HG03342 (cell line): ENCODE measurements around the gene HUS1.
A peak's percentile ranks its signal among the peaks of the same experiment; 100 is the strongest.
"Not testable (repeated sequence)": the region's sequence is repeated elsewhere in the genome, so short reads cannot be mapped to it uniquely, and the experiment has no call there.

Source experiments
- ATAC-seq: cut with Tn5 transposase; IDR thresholded peaks from one replicate; pipeline ENCODE4 v1.9.1; 2021; ENCODE audit warnings: mild to moderate bottlenecking, moderate library complexity; ENCODE audit not compliant: unreplicated experiment

The HUS1 gene

GRCh38 chr7:47979145-47979831 is at the start of gene HUS1:
TSS of gene HUS1 (minus strand) at chr7:47979615. CDS start at chr7:47979519, 96 bp downstream.
- ATAC-seq = peak; percentile 99

DNA sequence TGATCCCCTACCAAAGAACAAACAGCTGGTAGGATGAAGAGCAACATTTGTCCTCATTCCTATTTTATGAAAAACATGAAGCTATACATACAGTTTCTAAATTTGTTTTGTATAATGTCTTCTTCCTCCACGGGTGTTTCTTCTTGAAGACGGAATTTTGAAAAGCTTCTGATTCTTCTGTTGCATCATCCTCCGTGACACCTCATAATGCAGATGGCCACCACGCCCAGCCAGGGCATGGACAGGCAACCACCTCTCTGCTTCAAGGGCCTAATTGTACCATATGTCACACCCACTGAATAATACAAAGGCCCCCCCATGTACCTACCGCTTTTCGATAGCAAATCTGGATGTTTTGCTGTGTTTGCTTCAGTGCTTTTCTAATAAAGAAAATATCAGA is 49.5 kb upstream of the HUS1 start, which contains the start of gene SUN3:
Gene SUN3, minus strand, starts transcription at position 170 of the 400 bp plus-strand sequence. Its CDS starts 169 bp downstream, at position 1.
- no peak for ATAC-seq

DNA sequence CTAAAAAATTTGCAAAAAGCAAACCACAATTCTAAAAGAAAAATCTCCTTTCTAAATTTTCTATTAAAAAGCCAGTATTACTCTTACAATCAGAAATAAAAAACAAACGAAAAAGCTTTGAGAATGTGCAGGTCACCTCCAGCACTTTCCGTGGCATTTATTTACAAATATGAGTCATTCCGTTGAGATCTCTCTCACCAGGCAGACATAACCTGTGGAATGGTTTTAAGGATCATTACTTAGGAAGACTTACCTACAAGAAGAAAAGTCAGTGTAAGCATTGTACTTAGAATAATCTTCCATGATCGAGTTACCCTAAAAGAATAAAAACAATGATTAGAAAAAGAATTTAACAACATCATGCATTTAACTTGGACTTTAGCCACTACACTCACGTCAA is 46.2 kb upstream of the HUS1 start:
- no peak for ATAC-seq

DNA sequence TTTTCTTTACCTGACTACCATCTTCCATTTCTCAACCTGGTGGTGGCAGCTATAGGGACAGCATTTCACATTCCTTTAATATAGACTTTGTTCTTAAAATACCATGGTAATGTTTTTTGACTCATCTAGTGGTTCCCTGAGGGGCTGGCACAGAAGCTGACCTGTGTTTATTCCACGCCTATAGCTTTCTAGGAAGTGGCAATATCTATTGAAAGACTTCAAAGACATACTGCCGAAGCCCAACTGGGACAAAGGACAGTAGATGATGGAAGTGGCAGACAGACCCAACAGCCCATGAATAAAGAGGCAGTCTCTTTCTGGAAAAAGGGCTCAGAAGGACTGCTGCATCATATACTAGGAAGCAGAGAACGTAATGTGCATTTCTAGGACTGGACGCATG is 38.3 kb upstream of the HUS1 start:
- ATAC-seq = no peak

- ATAC-seq = no peak
Observed at GRCh38 chr7:48016641-48017040, 37.2 kb upstream of the HUS1 start.

GRCh38 chr7:48011951-48012350 is 32.5 kb upstream of the HUS1 start:
- ATAC-seq = no peak

GRCh38 chr7:48011323-48011722 is 31.9 kb upstream of the HUS1 start:
- ATAC-seq = no peak

- no peak for ATAC-seq
Observed at GRCh38 chr7:48009954-48010353, 30.5 kb upstream of the HUS1 start.

GRCh38 chr7:48009257-48009656 is 29.8 kb upstream of the HUS1 start:
- no peak for ATAC-seq

GRCh38 chr7:48006866-48007265 is 27.5 kb upstream of the HUS1 start:
- no peak for ATAC-seq

DNA sequence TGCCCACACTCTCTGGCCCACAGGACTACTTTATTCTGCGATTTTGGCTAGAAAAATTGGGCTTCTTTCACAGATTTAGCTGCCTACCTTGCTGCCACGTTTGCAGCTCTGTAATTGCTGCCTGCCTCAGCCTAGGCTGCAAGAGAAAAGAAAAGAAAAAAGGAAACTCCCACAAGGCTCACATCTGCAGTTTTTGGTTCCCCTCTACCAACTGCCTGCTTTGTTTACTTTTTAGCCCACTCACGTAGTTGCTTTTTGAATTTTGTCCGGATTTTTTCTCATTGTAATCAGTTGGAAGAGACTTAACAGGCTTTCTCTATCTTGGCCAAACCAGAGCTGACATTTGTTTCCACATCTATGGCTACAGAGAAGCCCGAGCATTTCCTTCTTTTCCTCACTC is 25.2 kb upstream of the HUS1 start:
- ATAC-seq = no peak

- ATAC-seq = no peak
Observed at GRCh38 chr7:48004032-48004431, 24.6 kb upstream of the HUS1 start.

DNA sequence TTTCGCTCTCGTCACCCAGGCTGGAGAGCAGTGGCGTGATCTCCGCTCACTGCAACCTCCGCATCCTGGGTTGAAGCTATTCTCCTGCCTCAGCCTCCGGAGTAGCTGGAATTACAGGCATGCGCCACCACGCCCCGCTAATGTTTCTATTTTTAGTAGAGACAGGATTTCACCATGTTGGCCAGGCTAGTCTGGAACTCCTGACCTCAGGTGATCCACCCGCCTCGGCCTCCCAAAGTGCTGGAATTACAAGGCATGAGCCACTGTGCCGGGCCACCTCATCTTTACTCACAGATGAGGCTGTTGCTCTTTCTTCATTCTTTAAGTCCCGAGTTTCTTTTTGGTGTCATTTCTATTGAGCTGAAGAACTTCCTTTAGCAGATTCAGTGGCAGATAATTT is 20.7 kb upstream of the HUS1 start:
- ATAC-seq = not testable (repeated sequence)

DNA sequence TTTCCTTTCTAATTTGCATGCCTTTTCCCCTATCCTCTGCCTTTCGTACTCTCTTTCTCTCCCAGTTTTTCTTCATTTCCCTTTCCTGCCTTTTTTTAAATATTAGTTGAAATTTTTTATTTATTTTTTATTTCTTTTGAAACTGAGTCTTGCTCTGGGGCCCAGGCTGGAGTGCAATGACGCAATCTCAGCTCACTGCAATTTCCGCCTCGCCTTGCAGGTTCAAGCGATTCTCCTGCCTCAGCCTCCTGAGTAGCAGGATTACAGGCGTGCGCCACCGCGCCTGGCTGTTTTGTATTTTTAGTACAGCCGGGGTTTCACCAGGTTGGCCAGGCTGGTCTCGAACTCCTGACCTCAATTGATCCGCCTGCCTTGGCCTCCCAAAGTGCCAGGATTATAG is 20.0 kb upstream of the HUS1 start:
- no peak for ATAC-seq

DNA sequence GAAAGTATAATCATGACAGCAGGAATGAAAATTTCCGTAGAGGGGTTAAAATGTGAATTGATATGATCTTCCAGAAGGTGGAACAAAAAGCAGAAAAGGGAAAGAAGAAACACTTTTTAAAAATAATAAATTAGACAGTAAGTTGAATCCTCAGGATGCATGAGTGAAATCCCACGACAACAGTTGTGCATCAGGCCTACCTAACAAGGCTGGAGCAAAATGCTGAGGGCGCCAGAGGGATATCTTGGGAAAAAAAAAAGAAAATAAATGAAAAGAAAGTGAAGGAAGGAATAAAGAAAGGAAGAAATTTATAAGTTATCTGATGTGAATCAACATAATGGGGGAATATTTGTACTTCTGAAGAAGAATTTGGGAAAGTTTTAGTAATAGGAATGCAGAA is 13.0 kb upstream of the HUS1 start:
- no peak for ATAC-seq

- peak; percentile 99 for ATAC-seq
Observed at GRCh38 chr7:47991741-47992311, 12.4 kb upstream of the HUS1 start.

- ATAC-seq = no peak
Observed at GRCh38 chr7:47991270-47991669, 11.9 kb upstream of the HUS1 start.

DNA sequence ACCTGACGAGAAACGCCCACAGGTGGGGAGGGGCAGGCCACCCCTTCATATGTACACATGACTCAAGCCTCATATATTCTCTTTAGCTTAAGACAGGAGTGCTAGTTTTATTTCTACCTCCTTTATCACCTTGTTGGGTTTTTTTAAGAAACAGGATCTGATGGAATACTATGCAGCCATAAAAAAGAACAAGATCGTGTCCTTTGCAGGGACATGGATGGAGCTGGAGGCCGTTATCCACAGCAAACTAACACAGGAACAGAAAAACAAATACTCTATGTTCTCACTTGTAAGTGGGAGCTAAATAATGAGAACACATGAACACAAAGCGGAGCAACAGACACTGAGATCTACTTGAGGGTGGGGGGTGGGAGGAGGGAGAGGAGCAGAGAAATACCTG is 11.2 kb upstream of the HUS1 start:
- ATAC-seq = no peak

- not testable (repeated sequence) for ATAC-seq
Observed at GRCh38 chr7:47989607-47990400, 10.4 kb upstream of the HUS1 start.

DNA sequence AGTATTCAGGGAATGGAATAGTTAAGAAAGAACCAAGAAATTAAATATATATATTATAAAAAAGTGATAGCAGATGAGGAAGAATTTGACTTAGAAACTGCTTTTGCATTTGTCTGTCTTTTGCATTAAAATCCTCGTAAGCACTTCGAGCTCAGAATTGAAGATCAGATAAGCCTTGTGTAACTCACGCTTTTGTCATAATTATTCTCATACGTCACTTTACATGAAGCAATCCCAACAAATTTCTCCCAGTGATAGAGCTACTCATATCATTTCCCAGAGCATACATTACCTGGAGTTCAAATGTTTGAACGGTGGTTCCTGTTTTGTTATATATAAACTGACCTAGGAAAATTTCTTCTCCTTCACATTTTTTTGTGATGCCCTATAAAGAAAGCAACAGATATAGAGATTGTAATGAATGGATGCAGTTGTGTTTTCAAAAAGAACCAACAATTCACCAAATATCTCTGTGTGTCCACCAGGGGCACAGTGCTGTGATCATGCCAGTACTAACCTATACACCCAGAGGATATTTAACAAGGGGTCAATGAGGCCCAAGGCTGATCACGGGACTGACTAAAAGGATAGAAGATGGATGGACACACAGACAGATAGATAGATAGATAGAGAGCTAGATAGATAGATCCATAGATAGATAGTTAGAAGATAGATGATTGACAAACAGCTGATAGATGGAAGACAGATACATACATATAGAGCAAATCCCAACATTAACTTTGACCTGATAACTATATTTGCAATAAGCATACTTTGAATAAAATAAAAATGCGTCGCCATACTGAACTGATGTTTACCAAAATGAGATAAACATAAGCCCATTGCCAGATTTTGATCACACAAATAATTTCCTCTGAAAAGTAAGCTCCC is 9.3 kb upstream of the HUS1 start:
- no peak for ATAC-seq

DNA sequence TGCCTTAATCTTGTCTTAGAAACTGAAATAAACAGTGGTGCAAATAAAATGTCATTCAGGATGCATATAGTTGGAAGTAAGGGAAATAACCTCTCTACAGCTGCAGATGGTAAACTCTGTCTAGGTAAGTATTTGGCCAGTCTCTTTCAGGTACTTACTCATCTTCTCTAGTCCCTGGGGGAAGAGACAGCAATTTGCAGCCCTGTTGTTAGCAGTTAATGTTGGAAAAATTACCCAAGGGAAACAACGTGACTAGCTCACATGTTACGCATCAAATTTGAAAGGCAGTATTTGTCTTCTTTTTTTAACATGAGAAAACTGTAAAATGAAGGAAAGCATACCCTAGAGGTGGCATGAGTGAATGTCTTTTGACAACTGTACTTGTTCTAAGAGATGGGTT is 3.2 kb upstream of the HUS1 start:
- no peak for ATAC-seq
